CD4-positive, CD25-positive, alpha-beta regulatory T cell (primary cell): ENCODE results near the gene PIMREG. TPM values are rescaled to one million over a fixed set of nuclear protein-coding genes. Genes with fewer than 3 reads are reported as not detected.

Experiments used
- ATAC-seq, 2 donors: fragments of 150-1000 bp; cut with Tn5 transposase; one replicate each; pipeline ENCODE4 v1.10.0; 2021; ENCODE audit warnings: low read depth in 2 of 2, moderate number of reproducible peaks in 2 of 2, moderate library complexity in 1 of 2
- DNase-seq, 3 donors: peaks; one replicate each; pipeline versions ENCODE4 v3.0.0 to v3.0.0-alpha.2; 2012 to 2022; ENCODE audit warnings: mixed read lengths in 1 of 3
- H3K27ac ChIP-seq: one replicate; pipeline ENCODE4 v1.7.0; 2013; ENCODE audit warnings: mild to moderate bottlenecking, low read length; ENCODE audit not compliant: insufficient read depth, poor library complexity, severe bottlenecking
- H3K27me3 ChIP-seq: one replicate; pipeline ENCODE4 v1.7.0; 2013; ENCODE audit warnings: low read length; ENCODE audit not compliant: control insufficient read depth, insufficient read depth
- H3K36me3 ChIP-seq: one replicate; pipeline ENCODE4 v1.7.0; 2013; ENCODE audit warnings: mild to moderate bottlenecking, low read length, moderate library complexity; ENCODE audit not compliant: control insufficient read depth, insufficient read depth
- H3K4me1 ChIP-seq: 2 replicates; pipeline ENCODE4 v1.7.0; 2013; ENCODE audit warnings: mild to moderate bottlenecking, low read length; ENCODE audit not compliant: insufficient read depth, control insufficient read depth, poor library complexity, severe bottlenecking
- H3K4me3 ChIP-seq: one replicate; pipeline ENCODE4 v1.7.0; 2013; ENCODE audit warnings: low read depth, mild to moderate bottlenecking, low read length, moderate library complexity
- H3K9me3 ChIP-seq, 2 experiments: 1 replicate in 1 of 2; 2 replicates in 1 of 2; pipeline ENCODE4 v1.7.0; 2013; ENCODE audit warnings: low read length in 2 of 2, mild to moderate bottlenecking in 1 of 2, moderate library complexity in 1 of 2; ENCODE audit not compliant: control insufficient read depth in 2 of 2
- H3K27ac Mint-ChIP-seq, 3 donors: one replicate each; pipeline ENCODE4 v1.8.0; 2020 to 2022; ENCODE audit warnings: mild to moderate bottlenecking in 3 of 3, mixed read lengths in 3 of 3, moderate library complexity in 2 of 3
- H3K27me3 Mint-ChIP-seq: one replicate; pipeline ENCODE4 v1.8.0; 2022; ENCODE audit warnings: mild to moderate bottlenecking, mixed read lengths
- H3K36me3 Mint-ChIP-seq: one replicate; pipeline ENCODE4 v1.8.0; 2020; ENCODE audit warnings: mixed read lengths
- H3K4me1 Mint-ChIP-seq, 4 donors: one replicate each; pipeline ENCODE4 v1.8.0; 2020 to 2022; ENCODE audit warnings: mixed read lengths in 4 of 4, mild to moderate bottlenecking in 1 of 4
- H3K4me3 Mint-ChIP-seq, 4 donors: one replicate each; pipeline ENCODE4 v1.8.0; 2020 to 2022; ENCODE audit warnings: mild to moderate bottlenecking in 4 of 4, mixed read lengths in 4 of 4, moderate library complexity in 3 of 4
- H3K9me3 Mint-ChIP-seq, 7 donors: one replicate each; pipeline ENCODE4 v1.8.0; 2020 to 2022; ENCODE audit warnings: mixed read lengths in 7 of 7, mild to moderate bottlenecking in 3 of 7, moderate library complexity in 2 of 7
- polyA plus RNA-seq, 4 donors: library from polyadenylated mRNA; unstranded; fragments of 300-500 nt; fragmentation: Illumina TruSeq; gene quantifications; one replicate each; pipeline ENCODE4 v1.2.3, GENCODE V29; 2021
- total RNA-seq: library from RNA; stranded (reverse); gene quantifications from one replicate; pipeline ENCODE4 v1.2.3, GENCODE V29; 2022

Gene PIMREG
- total and polyA plus RNA-seq, 5 donors from 2014 or later = 0.20 to 0.41 (median 0.34) TPM; not detected in 1

DNA sequence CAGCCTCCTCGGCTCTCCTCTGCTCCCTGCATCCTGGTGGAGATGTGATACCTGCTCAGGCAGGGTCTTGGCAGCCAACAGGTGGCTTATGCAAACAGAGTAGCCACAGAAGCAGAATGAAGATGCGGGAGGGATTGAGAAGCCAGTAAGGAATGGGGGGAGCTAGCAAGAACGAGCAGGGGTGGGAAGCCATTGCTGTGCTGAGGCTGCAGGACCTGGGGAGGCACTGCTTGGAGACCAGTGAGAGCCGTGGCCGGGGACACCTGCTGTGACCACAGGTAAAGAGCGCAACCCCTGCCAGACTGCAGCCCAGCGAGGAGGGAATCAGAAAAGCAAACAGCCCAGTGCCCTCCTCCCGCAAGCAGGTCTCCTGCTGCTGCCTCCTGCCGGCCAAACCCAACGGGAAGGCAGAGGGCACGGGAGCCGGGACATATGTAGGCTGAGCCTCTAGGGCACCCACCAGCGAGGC is 24.0 kb upstream of the PIMREG start:
- Mint-ChIP-seq H3K27ac (no peak overlapping the region), H3K4me1 (peaks cover 0 to 7% (median 0%) of the 10 kb centered on the region in 4 donors)
- no peak for ATAC-seq

DNA sequence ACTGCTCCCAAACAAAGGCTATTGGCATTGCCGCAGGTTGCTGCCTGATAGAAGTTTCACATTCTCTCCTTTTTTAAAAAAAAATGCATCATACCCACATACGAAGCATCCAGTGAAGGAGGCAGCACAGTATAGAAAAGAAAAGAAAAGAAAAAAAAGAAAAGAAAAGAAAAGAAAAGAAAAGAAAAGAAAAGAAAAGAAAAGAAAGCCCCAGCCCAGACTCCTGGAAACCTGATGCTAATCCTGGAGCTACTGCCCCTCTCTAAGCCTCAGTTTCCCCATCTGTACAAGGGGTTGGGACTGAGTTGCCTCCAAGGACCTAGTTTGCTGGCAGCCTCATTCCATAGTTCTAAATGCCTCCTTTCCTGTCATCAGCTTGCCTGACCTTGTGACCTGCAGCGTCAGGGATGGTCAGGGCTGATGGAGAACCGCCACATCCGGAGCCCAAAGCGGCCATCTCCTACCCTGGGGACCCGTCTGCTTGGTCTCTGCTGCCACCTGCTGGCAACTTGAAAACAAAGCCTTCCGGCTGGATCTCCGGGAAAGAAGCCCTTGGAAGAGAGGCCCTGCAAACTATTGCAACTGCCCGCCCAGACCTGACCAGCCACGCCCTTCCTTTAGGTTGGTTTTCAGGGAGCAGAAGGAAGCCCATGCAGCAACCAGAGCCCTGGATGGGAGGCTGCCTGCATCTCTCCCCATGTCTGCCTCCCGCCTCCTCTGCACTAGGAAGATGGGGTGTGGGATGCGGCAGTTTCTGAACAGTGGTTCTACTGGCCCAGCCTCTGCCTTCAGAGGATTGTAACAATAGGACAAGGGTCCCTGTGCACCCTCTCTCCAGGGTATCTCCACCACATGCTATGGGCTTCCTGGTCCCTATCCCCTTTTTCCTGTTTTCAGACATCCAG is 22.3 kb upstream of the PIMREG start:
- Histone ChIP-seq H3K36me3 (no peaks in the 10 kb centered on the region), H3K27ac (no peak overlapping the region), H3K27me3 (no peaks in the 10 kb centered on the region), H3K4me3 (no peak overlapping the region), H3K9me3 (no peaks in the 10 kb centered on the region), H3K4me1 (peaks cover 2% of the 10 kb centered on the region)
- H3K27me3 Mint-ChIP-seq = peaks cover 14% of the 10 kb centered on the region
- H3K4me1 Mint-ChIP-seq = peaks cover 0 to 8% (median 1%) of the 10 kb centered on the region in 4 donors
- H3K4me3 Mint-ChIP-seq = no peak overlapping the region
- ATAC-seq (peak; percentile 54 to 68), DNase-seq (peak; percentile 56 to 69 (median 64))
- H3K36me3 Mint-ChIP-seq = no peaks in the 10 kb centered on the region
- no peaks in the 10 kb centered on the region for H3K9me3 Mint-ChIP-seq
- H3K27ac Mint-ChIP-seq = no peak overlapping the region

More for the DNA sequence above, 24.0 kb upstream of the PIMREG start:
- no peak overlapping the region for H3K4me3 Mint-ChIP-seq
- no peaks in the 10 kb centered on the region for H3K9me3 Mint-ChIP-seq
- peak in 1 of 3 donors; percentile 18 for DNase-seq
- peaks cover 14% of the 10 kb centered on the region for H3K27me3 Mint-ChIP-seq
- no peaks in the 10 kb centered on the region for H3K36me3 ChIP-seq
- H3K27ac ChIP-seq = no peak overlapping the region
- no peaks in the 10 kb centered on the region for H3K27me3 ChIP-seq
- H3K9me3 ChIP-seq = no peaks in the 10 kb centered on the region
- no peak overlapping the region for H3K4me3 ChIP-seq
- no peaks in the 10 kb centered on the region for H3K36me3 Mint-ChIP-seq
- H3K4me1 ChIP-seq = no peaks in the 10 kb centered on the region

DNA sequence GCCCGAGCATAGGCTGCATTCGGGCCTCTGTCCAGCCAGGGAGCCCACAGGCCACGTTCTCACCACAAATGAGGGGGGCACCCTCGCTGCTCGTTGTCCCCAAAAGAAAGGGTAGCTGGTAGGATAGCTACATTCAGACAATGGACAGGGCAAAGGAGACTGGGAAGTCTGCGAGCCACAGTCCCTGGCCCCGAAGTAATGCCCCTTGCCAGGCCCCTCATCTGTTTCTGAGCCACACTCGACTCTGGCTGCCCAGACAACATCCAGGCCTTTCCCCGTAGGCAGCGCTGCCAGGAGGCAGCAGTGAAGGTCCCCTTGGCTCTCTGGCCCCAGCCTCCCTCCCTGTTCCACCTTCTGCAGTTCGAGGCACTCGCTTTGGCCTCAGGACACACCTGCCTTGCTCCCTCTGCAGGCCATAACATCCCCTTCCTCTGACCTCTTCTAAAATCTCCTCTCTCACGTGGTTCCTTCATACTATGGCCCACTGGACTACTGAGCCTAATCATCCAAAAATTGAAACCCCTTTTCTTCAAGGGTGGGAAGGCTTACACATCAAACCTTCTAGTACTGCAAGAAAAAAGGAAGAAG is 21.5 kb upstream of the PIMREG start:
- Histone ChIP-seq H3K36me3 (no peaks in the 10 kb centered on the region), H3K4me1 (peaks cover 8% of the 10 kb centered on the region), H3K4me3 (no peak overlapping the region), H3K27ac (no peak overlapping the region), H3K27me3 (no peaks in the 10 kb centered on the region), H3K9me3 (no peaks in the 10 kb centered on the region)
- ATAC-seq = no peak
- H3K36me3 Mint-ChIP-seq = no peaks in the 10 kb centered on the region
- peaks cover 14% of the 10 kb centered on the region for H3K27me3 Mint-ChIP-seq
- peaks cover 6 to 16% (median 8%) of the 10 kb centered on the region in 4 donors for H3K4me1 Mint-ChIP-seq
- H3K9me3 Mint-ChIP-seq = no peaks in the 10 kb centered on the region
- H3K4me3 Mint-ChIP-seq = no peak overlapping the region
- no peak for DNase-seq
- no peak overlapping the region for H3K27ac Mint-ChIP-seq

DNA sequence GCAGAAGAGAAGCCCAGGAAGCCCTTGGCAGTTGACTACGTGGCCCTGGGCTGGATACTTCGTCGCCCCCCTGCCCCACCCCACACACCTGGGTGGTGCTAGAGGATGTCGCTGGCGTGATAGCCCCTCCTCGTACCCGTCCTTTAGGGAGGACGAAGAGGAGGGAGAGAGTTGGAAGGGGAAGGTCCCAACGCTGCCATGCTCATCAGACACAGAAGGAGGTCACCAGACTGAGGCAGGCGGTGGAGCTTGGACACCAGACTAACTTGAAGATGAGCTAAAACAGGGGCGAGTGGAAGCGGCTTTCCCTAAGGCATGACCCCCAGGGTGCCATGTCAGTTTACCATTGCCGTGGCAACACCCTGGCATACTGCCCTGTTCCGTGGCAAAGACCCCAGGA is 20.3 kb upstream of the PIMREG start:
- Mint-ChIP-seq H3K4me3 (no peak overlapping the region), H3K4me1 (peaks cover 6 to 22% (median 9%) of the 10 kb centered on the region in 4 donors), H3K27ac (peak overlapping the region in 1 of 3 donors; percentile 1), H3K27me3 (peaks cover 14% of the 10 kb centered on the region), H3K9me3 (no peaks in the 10 kb centered on the region), H3K36me3 (no peaks in the 10 kb centered on the region)
- H3K4me1 ChIP-seq = peaks cover 8% of the 10 kb centered on the region
- H3K27ac ChIP-seq = no peak overlapping the region
- H3K4me3 ChIP-seq = no peak overlapping the region
- H3K36me3 ChIP-seq = no peaks in the 10 kb centered on the region
- DNase-seq = no peak
- ATAC-seq = no peak
- H3K27me3 ChIP-seq = no peaks in the 10 kb centered on the region
- no peaks in the 10 kb centered on the region for H3K9me3 ChIP-seq

DNA sequence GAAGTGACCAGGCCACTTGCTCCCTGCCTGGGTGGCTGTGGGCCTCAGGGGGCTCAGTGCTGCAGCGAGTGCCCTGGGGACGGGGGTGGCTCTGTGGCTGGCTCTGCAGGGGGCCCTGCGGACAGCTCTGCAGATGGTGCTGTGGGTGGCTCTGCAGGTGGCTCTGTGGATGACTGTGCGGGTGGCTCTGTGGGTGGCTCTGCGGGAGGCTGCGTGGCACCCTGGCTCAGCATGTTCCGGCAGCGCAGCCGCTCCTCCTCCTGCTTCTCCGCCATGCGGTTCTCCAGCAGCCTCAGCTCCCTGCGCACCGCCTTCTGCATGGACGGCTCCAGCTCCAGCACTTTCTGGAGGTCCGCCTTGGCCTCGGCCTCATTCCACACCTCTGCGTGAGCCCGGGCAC is 18.8 kb upstream of the PIMREG start:
- peaks cover 14% of the 10 kb centered on the region for H3K27me3 Mint-ChIP-seq

DNA sequence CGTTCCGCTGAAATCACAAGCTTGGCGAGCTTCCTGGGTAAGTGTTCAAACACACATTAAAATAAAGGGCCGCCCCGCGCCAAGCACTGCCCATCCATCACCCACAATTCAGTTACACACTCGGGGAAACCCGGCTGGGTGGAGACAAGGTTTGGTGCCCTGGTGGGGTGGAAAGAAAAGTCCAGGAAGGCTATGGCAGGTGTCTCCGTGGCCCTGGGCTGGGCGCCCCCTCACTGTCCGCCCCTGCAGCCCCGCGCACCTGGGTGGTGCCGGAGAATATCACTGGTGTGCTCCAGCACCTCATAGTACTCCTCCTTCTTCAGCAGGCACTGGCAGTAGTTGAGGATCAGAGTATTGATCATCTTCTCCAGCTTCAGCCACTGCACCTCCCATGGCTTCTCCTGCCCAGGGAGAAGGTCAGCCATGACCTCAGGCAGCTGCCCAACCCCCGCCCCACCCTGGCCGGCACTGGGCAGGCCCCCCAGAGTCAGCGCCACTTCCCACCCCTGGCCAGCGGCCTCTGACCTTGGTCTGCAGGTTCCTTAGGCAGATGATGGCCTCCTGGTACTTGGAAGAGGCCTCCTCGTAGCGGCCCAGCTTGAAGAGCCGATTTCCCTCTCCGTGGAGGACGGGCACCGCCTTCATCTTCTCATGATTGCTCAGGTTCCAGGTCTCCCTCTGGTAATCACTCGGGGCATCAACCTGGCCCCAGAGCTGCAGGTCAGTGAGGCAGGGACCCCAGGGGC is 17.7 kb upstream of the PIMREG start:
- Histone ChIP-seq H3K27me3 (no peaks in the 10 kb centered on the region), H3K4me1 (peaks cover 8% of the 10 kb centered on the region), H3K27ac (no peak overlapping the region), H3K9me3 (peaks cover 3 to 5% of the 10 kb centered on the region in 2 experiments), H3K4me3 (no peak overlapping the region), H3K36me3 (no peaks in the 10 kb centered on the region)
- no peak overlapping the region for H3K27ac Mint-ChIP-seq
- DNase-seq (no peak), ATAC-seq (no peak)
- H3K4me1 Mint-ChIP-seq = peaks cover 6 to 20% (median 9%) of the 10 kb centered on the region in 4 donors
- peaks cover 0 to 11% (median 1%) of the 10 kb centered on the region in 7 donors for H3K9me3 Mint-ChIP-seq
- no peak overlapping the region for H3K4me3 Mint-ChIP-seq
- peaks cover 8% of the 10 kb centered on the region for H3K36me3 Mint-ChIP-seq
- H3K27me3 Mint-ChIP-seq = peaks cover 9% of the 10 kb centered on the region

More for the DNA sequence above, 18.8 kb upstream of the PIMREG start:
- ATAC-seq (no peak), DNase-seq (no peak)
- no peak overlapping the region for H3K4me3 Mint-ChIP-seq
- no peak overlapping the region for H3K27ac Mint-ChIP-seq
- no peaks in the 10 kb centered on the region for H3K36me3 ChIP-seq
- no peak overlapping the region for H3K4me3 ChIP-seq
- no peaks in the 10 kb centered on the region for H3K27me3 ChIP-seq
- H3K36me3 Mint-ChIP-seq = peaks cover 4% of the 10 kb centered on the region
- no peaks in the 10 kb centered on the region for H3K9me3 ChIP-seq
- H3K27ac ChIP-seq = no peak overlapping the region
- peaks cover 8% of the 10 kb centered on the region for H3K4me1 ChIP-seq
- peaks cover 0 to 4% (median 0%) of the 10 kb centered on the region in 7 donors for H3K9me3 Mint-ChIP-seq
- H3K4me1 Mint-ChIP-seq = peaks cover 6 to 21% (median 9%) of the 10 kb centered on the region in 4 donors

DNA sequence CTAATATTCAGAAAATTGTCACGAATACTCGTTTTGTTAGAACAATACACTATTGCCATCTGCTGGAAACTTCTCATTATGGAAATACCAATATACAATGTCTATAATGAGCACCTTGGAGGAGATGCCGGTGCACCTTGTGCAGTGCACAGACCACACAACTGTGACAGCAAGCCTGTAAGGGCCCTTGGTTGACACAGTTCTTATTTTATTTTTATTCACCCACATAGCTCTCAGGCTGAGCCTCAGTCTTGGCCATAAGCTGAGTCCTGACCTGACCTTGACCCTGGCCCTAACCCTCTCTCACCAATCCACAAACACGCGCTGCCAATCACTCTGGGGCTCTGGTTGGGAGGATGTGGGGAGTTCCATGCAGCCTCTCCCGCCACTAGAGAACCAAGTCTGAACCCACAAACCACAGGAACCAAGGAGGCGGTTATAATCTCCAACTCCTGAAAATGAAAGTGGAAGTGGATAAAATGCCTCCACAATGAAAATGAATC is 16.9 kb upstream of the PIMREG start:
- Mint-ChIP-seq H3K4me1 (peaks cover 6 to 16% (median 9%) of the 10 kb centered on the region in 4 donors), H3K9me3 (peaks cover 0 to 13% (median 1%) of the 10 kb centered on the region in 7 donors), H3K27ac (peak overlapping the region in 1 of 3 donors; percentile 63), H3K36me3 (peaks cover 8% of the 10 kb centered on the region), H3K27me3 (peaks cover 12% of the 10 kb centered on the region), H3K4me3 (peak overlapping the region in 1 of 4 donors; percentile 45)
- peak; percentile 57 to 63 for ATAC-seq
- peaks cover 3 to 5% of the 10 kb centered on the region in 2 experiments for H3K9me3 ChIP-seq
- no peaks in the 10 kb centered on the region for H3K27me3 ChIP-seq
- DNase-seq = peak in 2 of 3 donors; percentile 24 to 69
- peaks cover 8% of the 10 kb centered on the region for H3K4me1 ChIP-seq
- no peak overlapping the region for H3K27ac ChIP-seq
- H3K36me3 ChIP-seq = no peaks in the 10 kb centered on the region
- no peak overlapping the region for H3K4me3 ChIP-seq
